Left colon (tissue), 2 donors: ENCODE measurements around the gene STYXL2. TPM values are rescaled to one million over a fixed set of nuclear protein-coding genes. Genes with fewer than 3 reads are reported as not detected.

Experiments
- ATAC-seq: fragments of 200-7000 bp; cut with Tn5 transposase; one replicate; pipeline ENCODE4 v1.9.1; 2020; ENCODE audit warnings: mild to moderate bottlenecking, moderate library complexity
- DNase-seq, 2 donors: peaks; one replicate each; pipeline ENCODE4 v3.0.0-alpha.2; 2020
- intact Hi-C, 2 donors: fragments of 100-400 bp; cut with DNase I in 1 of 2; cut with micrococcal nuclease in 1 of 2; formaldehyde crosslinking; loops; one replicate each; pipeline versions ENCODE4 v1.11.2 to v1.14.0; 2022; cut with DNase I, micrococcal nuclease
- long read RNA-seq: library from polyadenylated mRNA; unstranded; transcript quantifications from one replicate; pipeline ENCODE4 v2.0.0, GENCODE V29; 2021
- total RNA-seq, 2 donors: library from RNA; stranded (reverse); fragmentation: NEBNext Ultra II Directional; extraction: Animal tissue kit (Norgen Biotek cat#: 25700); gene quantifications; one replicate each; pipeline ENCODE4 v1.2.1, GENCODE V29; 2021
- donor health status: DM: no; HTN: no; CAD: no.
- donor health status: DM: yes; HTN: yes; CAD: no.

STYXL2 gene
- under 1 TPM in 1 of 2 donors, not detected in 1; 0.34 TPM for total RNA-seq
- long read RNA-seq: 0 reads

DNA sequence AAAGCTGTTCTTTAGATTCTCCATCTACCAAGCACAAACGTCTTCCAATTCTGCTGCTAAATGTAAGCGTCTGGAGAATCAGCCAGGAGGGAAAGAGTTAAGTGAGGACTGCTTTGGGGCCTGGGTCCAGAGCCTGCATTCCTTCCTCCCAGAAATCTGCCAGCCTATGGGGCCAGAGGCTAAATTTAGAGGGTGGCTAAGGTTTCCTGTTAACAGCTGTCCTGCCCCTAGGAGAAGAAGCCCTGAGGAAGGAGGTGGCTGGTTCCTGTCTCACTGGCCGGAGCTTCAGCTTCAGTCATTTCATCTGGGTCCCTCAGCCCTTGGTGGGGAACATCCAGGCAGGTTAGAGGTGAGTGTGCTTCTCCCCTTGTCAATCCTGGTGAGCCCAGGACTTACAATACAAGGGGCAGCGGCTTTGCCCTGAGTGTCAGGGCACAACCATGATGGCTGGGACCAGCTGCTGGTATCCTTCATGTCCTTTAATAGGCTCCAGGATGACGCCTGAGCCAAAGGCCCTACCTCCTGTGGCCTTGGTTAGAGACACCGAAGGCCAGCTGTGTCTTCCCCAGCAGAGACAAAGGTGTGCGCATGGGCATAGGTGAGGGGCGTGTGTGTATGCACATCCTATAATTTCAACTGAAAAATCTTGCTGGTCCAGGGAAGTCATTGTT, at the start of gene STYXL2:
TSS of gene STYXL2 (plus strand) at position 230 of the 671 bp plus-strand sequence. CDS start 775 bp downstream, outside the sequence.
- ATAC-seq (no peak), DNase-seq (no peak)
- intact Hi-C loops: no loop called here

DNA sequence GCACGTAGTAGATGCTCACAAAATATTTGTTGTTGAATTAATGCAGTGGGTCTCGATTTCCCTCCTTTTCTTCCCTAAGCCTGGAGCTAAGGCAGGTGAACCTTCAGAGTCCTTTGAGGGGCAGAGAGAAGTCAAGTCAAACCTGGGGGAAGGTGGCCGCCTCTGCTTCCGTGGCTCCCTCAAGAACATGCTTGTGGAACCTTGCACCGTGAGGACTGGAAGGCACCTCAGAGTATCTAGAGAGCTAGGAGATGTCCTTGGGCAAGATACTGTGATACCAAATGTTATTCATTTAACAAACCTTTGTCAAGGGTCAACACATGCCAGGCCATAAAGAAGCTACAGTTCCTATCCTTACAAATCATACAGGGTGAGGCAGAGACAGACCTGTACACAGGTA, 42.0 kb upstream of the STYXL2 start:
- DNase-seq (no peak), ATAC-seq (no peak)
- intact Hi-C loops: no loop called here

- no peak for DNase-seq
- intact Hi-C loops: no loop called here
Measured at GRCh38 chr1:167052389-167052788, 41.5 kb upstream of the STYXL2 start.

GRCh38 chr1:167054531-167054930, 39.3 kb upstream of the STYXL2 start:
- DNase-seq (no peak), ATAC-seq (no peak)
- intact Hi-C loops: no loop called here

More at GRCh38 chr1:167052389-167052788, 41.5 kb upstream of the STYXL2 start:
- ATAC-seq: peak; percentile 19

DNA sequence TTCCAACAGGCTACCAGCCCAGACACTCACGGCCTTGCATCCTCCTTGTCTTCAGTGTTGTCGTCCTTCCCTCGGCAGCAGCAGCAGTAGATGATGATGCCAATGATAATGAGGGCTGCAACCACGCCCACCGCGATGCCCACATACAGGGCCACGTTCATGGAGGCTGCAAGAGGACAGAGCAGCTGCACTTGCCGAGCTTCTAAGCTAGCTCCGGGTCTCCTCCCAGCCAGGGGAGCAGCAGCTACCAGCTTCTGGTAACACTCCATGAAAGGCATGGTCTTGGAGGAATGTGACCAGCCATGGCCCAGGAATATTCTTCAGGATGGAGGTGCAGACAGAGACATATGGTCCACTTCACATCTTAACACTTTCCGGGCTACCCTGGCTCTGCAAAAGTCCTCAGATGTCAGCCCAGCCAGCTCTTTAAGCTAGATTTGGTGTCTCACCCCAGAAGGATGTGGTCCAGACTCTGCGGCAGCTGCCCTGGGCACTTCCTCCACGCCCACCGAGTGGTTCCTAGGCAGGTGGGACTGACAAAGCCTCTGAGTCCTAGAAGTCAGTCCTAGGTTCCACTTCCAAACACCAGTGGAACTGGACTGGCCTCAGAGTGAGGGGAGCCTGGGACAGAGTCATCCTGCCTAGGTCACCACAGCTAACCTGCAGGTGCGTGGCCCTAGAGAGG, 38.8 kb upstream of the STYXL2 start:
- ATAC-seq (no peak), DNase-seq (no peak)
- intact Hi-C loops: loop anchor here in 1 of 2 donors (5.0 kb wide), 2 partner anchors 148 to 173 kb away; no protein-coding TSS in a partner anchor

- intact Hi-C loops: loop anchor here in 1 of 2 donors (5.0 kb wide), 2 partner anchors 149 to 174 kb away; no protein-coding TSS in a partner anchor
Measured at GRCh38 chr1:167056529-167057231, 37.2 kb upstream of the STYXL2 start.

DNA sequence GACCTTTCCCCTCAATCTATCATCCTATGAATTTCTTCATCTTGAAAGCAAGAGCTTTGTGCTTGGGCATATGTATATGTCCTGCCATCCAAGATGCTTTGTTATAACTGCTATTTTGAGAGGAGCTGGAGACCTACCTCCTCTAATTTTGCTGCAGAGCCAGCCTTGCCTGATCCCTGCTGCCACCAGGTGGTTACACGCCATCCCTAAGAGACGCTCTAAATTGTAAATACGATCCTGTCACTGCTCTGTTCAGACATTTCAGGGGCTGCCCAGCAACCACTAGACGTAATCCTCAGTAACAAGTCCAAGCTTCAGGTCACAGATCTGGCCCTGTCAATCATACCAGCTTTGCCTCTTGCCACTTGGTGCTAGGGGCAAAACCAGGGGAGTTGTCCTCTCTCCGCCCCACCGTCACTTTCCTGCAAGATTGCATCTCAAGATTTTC, 36.6 kb upstream of the STYXL2 start:
- intact Hi-C loops: loop anchor here in 1 of 2 donors (5.0 kb wide), 2 partner anchors 150 to 175 kb away; no protein-coding TSS in a partner anchor
- no peak for DNase-seq
- ATAC-seq: peak; percentile 25

More at GRCh38 chr1:167056529-167057231, 37.2 kb upstream of the STYXL2 start:
- DNase-seq: no peak
- peak; percentile 11 for ATAC-seq

- DNase-seq: peak in 1 of 2 donors; percentile 81
- peak; percentile 52 for ATAC-seq
- intact Hi-C loops: loop anchor here in 1 of 2 donors (5.0 kb wide), 2 partner anchors 152 to 177 kb away; no protein-coding TSS in a partner anchor
Measured at GRCh38 chr1:167059045-167059808, 34.6 kb upstream of the STYXL2 start.

DNA sequence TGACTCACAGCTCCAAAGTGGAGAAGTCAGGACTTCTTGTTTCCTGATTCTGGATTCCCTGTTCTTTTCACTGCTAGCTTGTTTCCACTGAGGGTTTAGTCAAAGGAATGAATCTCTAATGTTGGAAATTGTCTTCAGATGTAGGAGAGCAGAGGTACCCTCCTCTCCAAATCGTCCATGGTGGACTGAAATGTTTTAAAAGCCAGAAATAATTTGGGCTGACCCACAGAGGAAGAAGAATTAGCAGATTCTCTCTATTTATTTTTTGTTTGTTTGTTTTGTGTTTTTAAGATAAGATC, 34.1 kb upstream of the STYXL2 start:
- no peak for ATAC-seq
- intact Hi-C loops: loop anchor here (5.0 to 10.0 kb wide), 4 partner anchors 152 to 385 kb away; no protein-coding TSS in a partner anchor
- no peak for DNase-seq

- ATAC-seq (no peak), DNase-seq (no peak)
- intact Hi-C loops: loop anchor here (10.0 kb wide), 2 partner anchors 204 to 384 kb away; no protein-coding TSS in a partner anchor
Measured at GRCh38 chr1:167060141-167061072, 33.5 kb upstream of the STYXL2 start.

DNA sequence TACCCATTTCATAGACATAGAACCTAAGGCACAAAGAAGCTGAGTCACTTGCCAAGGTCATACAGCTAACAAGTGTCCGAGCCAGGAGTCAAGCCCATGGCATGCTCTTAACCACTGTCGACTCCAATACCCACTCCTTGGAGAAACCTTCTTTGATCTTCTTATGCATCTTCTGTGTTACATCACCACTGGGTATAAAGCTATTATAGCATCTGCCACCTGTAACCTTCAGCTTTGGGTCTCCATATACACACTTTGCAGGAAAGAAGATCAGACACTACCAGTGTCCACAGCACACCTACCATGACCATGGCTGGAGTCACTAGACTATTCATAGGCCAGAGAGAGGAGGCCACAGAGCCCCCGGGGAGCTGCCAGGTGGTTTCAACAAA, 32.8 kb upstream of the STYXL2 start:
- intact Hi-C loops: loop anchor here (10.0 kb wide), 2 partner anchors 204 to 384 kb away; no protein-coding TSS in a partner anchor
- no peak for ATAC-seq

DNA sequence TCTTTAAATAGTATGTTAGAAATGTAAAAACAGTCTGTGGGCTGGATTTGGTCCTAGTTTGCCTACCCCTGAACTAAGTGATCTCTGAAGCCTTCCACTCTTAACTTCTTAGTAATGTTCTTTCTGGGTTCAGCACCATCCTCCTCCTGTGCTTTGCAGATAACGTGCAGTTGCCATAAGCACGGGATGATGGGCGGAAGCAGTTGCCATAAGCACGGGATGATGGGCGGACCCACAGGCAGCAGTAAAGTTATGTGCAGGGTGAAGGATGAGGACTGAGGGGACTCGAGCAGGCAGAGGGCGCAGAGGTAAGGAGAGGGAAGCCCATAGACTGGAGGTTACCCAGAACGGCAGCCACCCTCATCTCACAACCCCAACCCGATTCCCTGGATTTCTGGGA, 29.3 kb upstream of the STYXL2 start:
- no peak for ATAC-seq
- intact Hi-C loops: loop anchor here (5.0 to 10.0 kb wide), 4 partner anchors 200 to 468 kb away; no protein-coding TSS in a partner anchor
- DNase-seq: no peak

More for the DNA sequence above, 32.8 kb upstream of the STYXL2 start:
- no peak for DNase-seq

- peak; percentile 94 for ATAC-seq
- intact Hi-C loops: loop anchor here (5.0 to 10.0 kb wide), 4 partner anchors 199 to 467 kb away; no protein-coding TSS in a partner anchor
Measured at GRCh38 chr1:167065471-167065870, 28.4 kb upstream of the STYXL2 start.

GRCh38 chr1:167066333-167067122, 27.3 kb upstream of the STYXL2 start:
- intact Hi-C loops: loop anchor here (5.0 to 10.0 kb wide), 4 partner anchors 198 to 466 kb away; no protein-coding TSS in a partner anchor
- peak; percentile 64 for ATAC-seq
- peak; percentile 59 to 84 for DNase-seq

More at GRCh38 chr1:167065471-167065870, 28.4 kb upstream of the STYXL2 start:
- DNase-seq: peak; percentile 81 to 88

GRCh38 chr1:167067904-167068303, 26.0 kb upstream of the STYXL2 start:
- ATAC-seq: no peak
- intact Hi-C loops: loop anchor here (5.0 to 10.0 kb wide), 4 partner anchors 197 to 464 kb away; no protein-coding TSS in a partner anchor
- no peak for DNase-seq

- no peak for ATAC-seq
- intact Hi-C loops: loop anchor here (5.0 to 10.0 kb wide), 4 partner anchors 196 to 464 kb away; no protein-coding TSS in a partner anchor
- no peak for DNase-seq
Measured at GRCh38 chr1:167068761-167069160, 25.1 kb upstream of the STYXL2 start.
